H1 (cell line): ENCODE data around the gene SHC3. TPM values are rescaled to one million over a fixed set of nuclear protein-coding genes. Genes with fewer than 3 reads are reported as not detected.

ENCODE experiments used
- CTCF ChIA-PET: fragments of 300-600 bp; sonication (Branson Sonifier 250); formaldehyde crosslinking; loops from one replicate; lab custom pipeline; 2021; ENCODE audit not compliant: partially characterized antibody; lab: Charles Lee
- POLR2A ChIA-PET: fragments of 300-600 bp; sonication (Branson Sonifier 250); formaldehyde crosslinking; loops from one replicate; lab custom pipeline; 2021; ENCODE audit warnings: inconsistent platforms; ENCODE audit not compliant: partially characterized antibody; lab: Charles Lee
- DNase-seq, 2 experiments: peaks; one replicate each; pipeline versions ENCODE4 v3.0.0 to v3.0.0-alpha.2; 2010 to 2022; ENCODE audit warnings: low spot score in 2 of 2, low read depth in 1 of 2, mixed read lengths in 1 of 2
- FAIRE-seq: peaks from 2 replicates; lab custom pipeline; 2011; peaks lifted over from hg19 to GRCh38; lab: Jason Lieb, UNC
- H2AFZ ChIP-seq: 2 replicates; pipeline ENCODE4 v1.8.1; 2012; ENCODE audit warnings: low read length, inconsistent platforms
- H2AK5ac ChIP-seq: 2 replicates; pipeline ENCODE4 v1.6.1; 2013; ENCODE audit warnings: low read depth, low read length
- H2BK120ac ChIP-seq: replicated peaks from 2 replicates; pipeline ENCODE3; 2013; ENCODE audit warnings: low read depth, low read length, inconsistent platforms
- H2BK12ac ChIP-seq: 2 replicates; pipeline ENCODE4 v1.6.1; 2013; ENCODE audit warnings: low read depth, low read length
- H2BK15ac ChIP-seq: 2 replicates; pipeline ENCODE4 v1.6.1; 2013; ENCODE audit warnings: low read length
- H2BK20ac ChIP-seq: 2 replicates; pipeline ENCODE4 v1.6.1; 2013; ENCODE audit warnings: low read length
- H2BK5ac ChIP-seq: 2 replicates; pipeline ENCODE4 v1.6.1; 2013; ENCODE audit warnings: low read depth, low read length
- H3K14ac ChIP-seq: 2 replicates; pipeline ENCODE4 v1.6.1; 2013; ENCODE audit warnings: inconsistent platforms; ENCODE audit not compliant: insufficient read length
- H3K18ac ChIP-seq: 2 replicates; pipeline ENCODE4 v1.6.1; 2013; ENCODE audit warnings: low read length; ENCODE audit errors: extremely low read depth
- H3K23ac ChIP-seq: 2 replicates; pipeline ENCODE4 v1.6.1; 2013; ENCODE audit warnings: inconsistent platforms; ENCODE audit not compliant: insufficient read length
- H3K23me2 ChIP-seq: 2 replicates; pipeline ENCODE4 v1.6.1; 2013; ENCODE audit warnings: low read depth, low read length
- H3K27ac ChIP-seq: 2 replicates; pipeline ENCODE4 v1.6.1; 2011; ENCODE audit warnings: low read depth, low read length, inconsistent platforms
- H3K27me3 ChIP-seq, 4 experiments: replicated peaks in 1 of 4; 1 replicate in 1 of 4; 2 replicates in 3 of 4; pipeline versions ENCODE4 v1.6.1 to v1.8.1; 2011 to 2013; ENCODE audit warnings: low read length in 3 of 4, mild to moderate bottlenecking in 3 of 4, inconsistent platforms in 2 of 4, mixed read lengths in 2 of 4, moderate library complexity in 1 of 4; ENCODE audit not compliant: control insufficient read depth in 3 of 4, insufficient read depth in 3 of 4; ENCODE audit errors: extremely low read depth in 1 of 4
- H3K36me3 ChIP-seq, 4 experiments: 2 replicates each; pipeline versions ENCODE4 v1.6.1 to v1.8.1; 2011 to 2013; ENCODE audit warnings: mild to moderate bottlenecking in 4 of 4, low read length in 3 of 4, moderate library complexity in 2 of 4, control low read depth in 1 of 4, inconsistent platforms in 1 of 4; ENCODE audit not compliant: insufficient read depth in 4 of 4, control insufficient read depth in 2 of 4
- H3K4ac ChIP-seq: replicated peaks from 2 replicates; pipeline ENCODE3; 2013; ENCODE audit warnings: low read length, low read depth, mixed read lengths, inconsistent platforms; ENCODE audit not compliant: insufficient read length
- H3K4me1 ChIP-seq, 4 experiments: replicated peaks in 1 of 4; 1 replicate in 1 of 4; 2 replicates in 3 of 4; pipeline versions ENCODE4 v1.6.1 to v1.8.1; 2011 to 2013; ENCODE audit warnings: low read length in 3 of 4, inconsistent platforms in 2 of 4, mixed read lengths in 1 of 4; ENCODE audit not compliant: insufficient read depth in 4 of 4, control insufficient read depth in 3 of 4
- H3K4me2 ChIP-seq, 2 experiments: 2 replicates each; pipeline versions ENCODE4 v1.6.1 to v1.8.1; 2011 to 2013; ENCODE audit warnings: low read depth in 2 of 2, low read length in 2 of 2, control low read depth in 1 of 2, inconsistent platforms in 1 of 2, mild to moderate bottlenecking in 1 of 2; ENCODE audit not compliant: insufficient read depth in 1 of 2
- H3K4me3 ChIP-seq, 4 experiments: fragments of 200-600, 300-600 bp in 1 of 4; sonication (generic), shearing (Covaris generic), sonication (Bioruptor Twin) in 1 of 4; 2 replicates each; pipeline versions ENCODE4 v1.5.1 to v1.8.1; 2011 to 2016; ENCODE audit warnings: low read length in 4 of 4, low read depth in 3 of 4, control low read depth in 2 of 4, inconsistent platforms in 2 of 4, mild to moderate bottlenecking in 2 of 4, mixed read lengths in 1 of 4, moderate library complexity in 1 of 4; ENCODE audit not compliant: insufficient read depth in 2 of 4; ENCODE audit errors: extremely low read depth in 1 of 4
- H3K56ac ChIP-seq: replicated peaks from 2 replicates; pipeline ENCODE3; 2013; ENCODE audit warnings: low read depth, mild to moderate bottlenecking, mixed read lengths, low read length, inconsistent platforms; ENCODE audit not compliant: insufficient read length
- H3K79me1 ChIP-seq: 2 replicates; pipeline ENCODE4 v1.6.1; 2013; ENCODE audit warnings: low read depth, low read length, control low read depth
- H3K79me2 ChIP-seq, 2 experiments: 2 replicates each; pipeline versions ENCODE4 v1.6.1 to v1.8.1; 2012 to 2013; ENCODE audit warnings: low read length in 2 of 2, mild to moderate bottlenecking in 2 of 2, inconsistent platforms in 1 of 2; ENCODE audit not compliant: insufficient read depth in 2 of 2, control insufficient read depth in 1 of 2
- H3K9ac ChIP-seq, 4 experiments: replicated peaks in 1 of 4; 1 replicate in 1 of 4; 2 replicates in 3 of 4; pipeline versions ENCODE4 v1.6.1 to v1.8.1; 2011 to 2013; ENCODE audit warnings: low read depth in 3 of 4, low read length in 3 of 4, control low read depth in 2 of 4, mild to moderate bottlenecking in 2 of 4, moderate library complexity in 2 of 4, inconsistent platforms in 1 of 4; ENCODE audit errors: extremely low read depth in 1 of 4
- H3K9me3 ChIP-seq, 2 experiments: 2 replicates each; pipeline versions ENCODE4 v1.6.1 to v1.8.1; 2012 to 2013; ENCODE audit warnings: mild to moderate bottlenecking in 2 of 2, moderate library complexity in 2 of 2, control low read depth in 1 of 2, inconsistent platforms in 1 of 2, low read depth in 1 of 2, low read length in 1 of 2, mixed read lengths in 1 of 2; ENCODE audit not compliant: insufficient read depth in 2 of 2
- H4K20me1 ChIP-seq, 2 experiments: replicated peaks in 1 of 2; 2 replicates each; pipeline versions ENCODE3 to v1.8.1; 2011 to 2013; ENCODE audit warnings: inconsistent platforms in 2 of 2, low read length in 2 of 2, mild to moderate bottlenecking in 1 of 2; ENCODE audit not compliant: insufficient read depth in 2 of 2, control insufficient read depth in 1 of 2
- H4K5ac ChIP-seq: 2 replicates; pipeline ENCODE4 v1.6.1; 2013; ENCODE audit warnings: low read length, low read depth, mixed read lengths, inconsistent platforms; ENCODE audit not compliant: insufficient read length
- H4K8ac ChIP-seq: 2 replicates; pipeline ENCODE4 v1.8.0; 2013; ENCODE audit warnings: mild to moderate bottlenecking, moderate library complexity, low read length, inconsistent platforms; ENCODE audit not compliant: insufficient read depth; ENCODE audit errors: extremely low read depth
- H4K91ac ChIP-seq: replicated peaks from 2 replicates; pipeline ENCODE3; 2013; ENCODE audit warnings: low read length, mixed read lengths, inconsistent platforms; ENCODE audit not compliant: insufficient read length
- ASH2L ChIP-seq: fragments of 200-600, 300-600 bp; sonication (generic); IDR thresholded peaks from one replicate; pipeline ENCODE4 v1.7.1; 2017; ENCODE audit warnings: low read length
- CREB1 ChIP-seq: IDR thresholded peaks from 2 replicates; pipeline ENCODE4 v1.6.1; 2012; ENCODE audit warnings: inconsistent platforms
- JUN ChIP-seq: IDR thresholded peaks from 2 replicates; pipeline ENCODE4 v1.6.1; 2011; ENCODE audit warnings: low read depth, mild to moderate bottlenecking, improper control_type of control experiment, low read length
- POLR2AphosphoS5 ChIP-seq: IDR thresholded peaks from 2 replicates; pipeline ENCODE4 v1.6.1; 2011; ENCODE audit warnings: low read depth, low read length
- TAF7 ChIP-seq: optimal IDR thresholded peaks from 2 replicates; pipeline ENCODE3; 2011; ENCODE audit warnings: low read depth, mild to moderate bottlenecking, inconsistent platforms, low read length, moderate library complexity, borderline replicate concordance
- TBP ChIP-seq: IDR thresholded peaks from 2 replicates; pipeline ENCODE4 v1.6.1; 2011; ENCODE audit warnings: low read depth, low read length, improper control_type of control experiment
- USF2 ChIP-seq: IDR thresholded peaks from 2 replicates; pipeline ENCODE4 v1.6.1; 2011; ENCODE audit warnings: low read length, improper control_type of control experiment
- ZNF274 ChIP-seq: IDR thresholded peaks from 2 replicates; pipeline ENCODE4 v1.7.0; 2012; ENCODE audit warnings: low read length, borderline replicate concordance; ENCODE audit errors: extremely low read depth
- WGBS, 2 experiments: shearing (Covaris generic) in 1 of 2; methylation state at CpG; one replicate each; pipeline versions ENCODE4 v1.1.6 to v1.1.7; 2013 to 2015; ENCODE audit warnings: low lambda C conversion rate in 2 of 2, mixed read lengths in 2 of 2, inconsistent platforms in 1 of 2, low coverage in 1 of 2, missing lambda C conversion rate in 1 of 2; ENCODE audit not compliant: insufficient replicate concordance in 2 of 2, insufficient coverage in 1 of 2, insufficient read length in 1 of 2; ENCODE audit errors: extremely low coverage in 1 of 2, missing lambda C conversion rate in 1 of 2; 5-methylcytosine and 5-hydroxymethylcytosine counted together
- polyA plus RNA-seq, 7 experiments: library from polyadenylated mRNA; depleted of rRNA in 3 of 7; stranded (reverse) in 5 of 7; unstranded in 2 of 7; fragments of >200 nt in 5 of 7; fragments of 200-250 nt in 2 of 7; gene quantifications; 1 replicate in 5 of 7; 2 replicates in 1 of 7; 4 replicates in 1 of 7; pipeline versions ENCODE4 v1.2.1 to v1.2.3, GENCODE V29; 2011 to 2013; ENCODE audit warnings: missing spikeins in 2 of 7, mixed read lengths in 2 of 7
- total RNA-seq: library from RNA; stranded (reverse); fragmentation: NEBNext Ultra II Directional; extraction: Animal tissue kit (Norgen Biotek cat#: 25700); gene quantifications from 2 replicates; pipeline ENCODE4 v1.2.1, GENCODE V29; 2021

The SHC3 gene
- total and polyA plus RNA-seq, 2 of the 8 experiments (the other 6 are each of a cell fraction or from before 2014, with no cell fraction given) = 1.4 to 7.1 TPM

GRCh38 chr9:88996921-88997235 lies 181.7 kb downstream of the SHC3 start:
- no peak overlapping the region for H2BK12ac ChIP-seq
- H3K23me2 ChIP-seq = peaks cover 4% of the 10 kb centered on the region
- TF ChIP-seq TAF7 = no peak
- no peak for TF ChIP-seq ZNF274
- no peak for TF ChIP-seq CREB1
- TF ChIP-seq POLR2AphosphoS5 = no peak
- no peak for TF ChIP-seq USF2
- no peak for TF ChIP-seq JUN
- no peak for TF ChIP-seq TBP
- TF ChIP-seq ASH2L = no peak
- TF ChIP-seq, all 59 proteins: peak for 0
- H3K18ac ChIP-seq = no peak overlapping the region
- H2BK5ac ChIP-seq = no peak overlapping the region
- H3K56ac ChIP-seq = no peak overlapping the region
- peaks cover 0 to 7% (median 4%) of the 10 kb centered on the region in 4 experiments; a peak in 5 of 7 replicates for H3K4me1 ChIP-seq
- no peak overlapping the region for H3K4ac ChIP-seq
- H2AFZ ChIP-seq = no peak overlapping the region
- H3K27ac ChIP-seq = no peak overlapping the region
- H3K27me3 ChIP-seq = no peaks in the 10 kb centered on the region; a peak in 2 of 7 replicates
- no peak overlapping the region for H3K23ac ChIP-seq
- ChIA-PET CTCF (interaction anchor here (1.1 kb wide), 1 partner anchor 27 kb away, joined by 3 read pairs; no protein-coding TSS in a partner anchor), POLR2A (interaction anchor here (1.1 kb wide), 1 partner anchor 9 kb away, joined by 3 read pairs; no protein-coding TSS in a partner anchor)
- H3K9ac ChIP-seq = no peak overlapping the region
- no peak overlapping the region for H2BK15ac ChIP-seq
- no peak overlapping the region for H4K5ac ChIP-seq
- FAIRE-seq (no peak), DNase-seq (no peak)
- H3K36me3 ChIP-seq = peaks cover 0 to 4% (median 0%) of the 10 kb centered on the region in 4 experiments; a peak in 2 of 8 replicates
- H3K4me2 ChIP-seq = no peak overlapping the region
- H4K20me1 ChIP-seq = peaks cover 2 to 10% of the 10 kb centered on the region in 2 experiments
- 100% methylated on average over 4 of the region's 4 CpGs; no CpG with 5 or more reads in 1 of the 2 experiments for WGBS, 2 experiments
- no peak overlapping the region for H4K91ac ChIP-seq
- H2BK120ac ChIP-seq = no peak overlapping the region
- no peak overlapping the region for H3K14ac ChIP-seq
- no peak overlapping the region for H4K8ac ChIP-seq
- H3K4me3 ChIP-seq = no peak overlapping the region
- no peak overlapping the region for H2BK20ac ChIP-seq
- H2AK5ac ChIP-seq = no peak overlapping the region
- 0 out of 4 replicates have a peak, but pooled peaks cover 0 to 4% of the 10 kb centered on the region in 2 experiments for H3K79me2 ChIP-seq
- H3K79me1 ChIP-seq = no peaks in the 10 kb centered on the region
- H3K9me3 ChIP-seq = no peaks in the 10 kb centered on the region
